ENCODE results near the gene MAPKAPK3. TPM values are rescaled to one million over a fixed set of nuclear protein-coding genes. Genes with fewer than 3 reads are reported as not detected.
A peak's percentile ranks its signal among the peaks of the same experiment; 100 is the strongest.

MAPKAPK3 gene
- total and polyA plus RNA-seq, 10 donors = 18.0 to 55.0 (median 42.2) TPM

- Histone ChIP-seq H3K4me3 (no peak overlapping the region), H3K9me3 (no peaks in the 10 kb centered on the region), H3K36me3 (peaks cover 0 to 36% (median 0%) of the 10 kb centered on the region in 6 donors), H3K4me1 (peaks cover 4 to 96% (median 71%) of the 10 kb centered on the region in 6 donors), H3K27me3 (replicated peaks in 1 of 7) (no peaks in the 10 kb centered on the region), H3K27ac (peak overlapping the region in 7 of 8 donors; percentile 6 to 75 (median 61))
- 21 to 45% (median 34%) methylated on average over 5 of the region's 5 CpGs for WGBS, 5 donors
- DNase-seq = no peak
- TF ChIP-seq POLR2A (IDR thresholded peaks at IDR 0.05) (no peak), CTCF (IDR thresholded peaks at IDR 0.05 in 8 of 11, conservative IDR thresholded peaks at IDR 0.05 in 3 of 11) (no peak), POLR2AphosphoS5 (IDR thresholded peaks at IDR 0.05) (no peak)
- intact Hi-C loops (cut with DNase I; ENCODE audit: low total_unique reads) = no loop called here
Observed at GRCh38 chr3:50632450-50632849, 15.5 kb downstream of the MAPKAPK3 start.

GRCh38 chr3:50633230-50633790 lies 16.4 kb downstream of the MAPKAPK3 start:
- DNase-seq = no peak
- H3K4me3 ChIP-seq = no peak overlapping the region
- H3K27ac ChIP-seq = peak overlapping the region in 3 of 8 donors; percentile 61 to 75 (median 74)
- no peaks in the 10 kb centered on the region for H3K27me3 ChIP-seq (replicated peaks in 1 of 7)
- TF ChIP-seq POLR2AphosphoS5 (IDR thresholded peaks at IDR 0.05) (no peak), POLR2A (IDR thresholded peaks at IDR 0.05) (no peak), CTCF (IDR thresholded peaks at IDR 0.05 in 8 of 11, conservative IDR thresholded peaks at IDR 0.05 in 3 of 11) (no peak)
- 50 to 68% (median 57%) methylated on average over 5 of the region's 5 CpGs for WGBS, 5 donors
- H3K36me3 ChIP-seq = peaks cover 0 to 29% (median 0%) of the 10 kb centered on the region in 6 donors
- intact Hi-C loops (cut with DNase I; ENCODE audit: low total_unique reads) = no loop called here
- H3K4me1 ChIP-seq = peaks cover 4 to 93% (median 64%) of the 10 kb centered on the region in 6 donors
- no peaks in the 10 kb centered on the region for H3K9me3 ChIP-seq

- H3K27me3 ChIP-seq (replicated peaks in 1 of 7) = no peaks in the 10 kb centered on the region
- H3K4me3 ChIP-seq = no peak overlapping the region
- no peak overlapping the region for H3K27ac ChIP-seq
- intact Hi-C loops (cut with DNase I; ENCODE audit: low total_unique reads) = no loop called here
- peaks cover 0 to 35% (median 2%) of the 10 kb centered on the region in 6 donors for H3K36me3 ChIP-seq
- no peaks in the 10 kb centered on the region for H3K9me3 ChIP-seq
- no peak for DNase-seq
- peaks cover 4 to 76% (median 50%) of the 10 kb centered on the region in 6 donors for H3K4me1 ChIP-seq
- no peak for TF ChIP-seq POLR2AphosphoS5 (IDR thresholded peaks at IDR 0.05)
- TF ChIP-seq POLR2A (IDR thresholded peaks at IDR 0.05) = no peak
- no peak for TF ChIP-seq CTCF (IDR thresholded peaks at IDR 0.05 in 8 of 11, conservative IDR thresholded peaks at IDR 0.05 in 3 of 11)
Observed at GRCh38 chr3:50635066-50635465, 18.1 kb downstream of the MAPKAPK3 start.

- Histone ChIP-seq H3K4me3 (no peak overlapping the region), H3K36me3 (peaks cover 0 to 44% (median 16%) of the 10 kb centered on the region in 6 donors), H3K9me3 (no peaks in the 10 kb centered on the region), H3K4me1 (peaks cover 0 to 56% (median 30%) of the 10 kb centered on the region in 6 donors), H3K27me3 (replicated peaks in 1 of 7) (no peaks in the 10 kb centered on the region), H3K27ac (peak overlapping the region in 1 of 8 donors; percentile 32)
- no peak for DNase-seq
- intact Hi-C loops (cut with DNase I; ENCODE audit: low total_unique reads) = no loop called here
- TF ChIP-seq POLR2AphosphoS5 (IDR thresholded peaks at IDR 0.05) (no peak), POLR2A (IDR thresholded peaks at IDR 0.05) (no peak), CTCF (IDR thresholded peaks at IDR 0.05 in 8 of 11, conservative IDR thresholded peaks at IDR 0.05 in 3 of 11) (no peak)
- 84 to 94% (median 89%) methylated on average over 4 of the region's 4 CpGs for WGBS, 5 donors
Observed at GRCh38 chr3:50637011-50637410, 20.1 kb downstream of the MAPKAPK3 start.

Measured in spleen (tissue), 11 donors.